Subcutaneous abdominal adipose tissue (tissue), 5 donors: ENCODE results near the gene CCR5AS.

Experiments
- H3K27ac ChIP-seq: one replicate; pipeline ENCODE4 v1.7.0; 2013; ENCODE audit warnings: low read depth, mild to moderate bottlenecking, inconsistent platforms, low read length, moderate library complexity
- H3K27me3 ChIP-seq, 5 donors: one replicate each; pipeline ENCODE4 v1.7.0; 2013; ENCODE audit warnings: low read length in 5 of 5, inconsistent platforms in 1 of 5; ENCODE audit not compliant: control insufficient read depth in 5 of 5, insufficient read depth in 4 of 5
- H3K36me3 ChIP-seq, 5 donors: one replicate each; pipeline ENCODE4 v1.7.0; 2013; ENCODE audit warnings: low read length in 5 of 5; ENCODE audit not compliant: control insufficient read depth in 5 of 5, insufficient read depth in 5 of 5
- H3K4me1 ChIP-seq, 5 donors: one replicate each; pipeline ENCODE4 v1.7.0; 2013; ENCODE audit warnings: low read length in 5 of 5, mild to moderate bottlenecking in 3 of 5, moderate library complexity in 1 of 5; ENCODE audit not compliant: control insufficient read depth in 5 of 5, insufficient read depth in 5 of 5
- H3K4me3 ChIP-seq, 5 donors: one replicate each; pipeline ENCODE4 v1.7.0; 2013; ENCODE audit warnings: low read length in 5 of 5, low read depth in 1 of 5
- H3K9ac ChIP-seq, 5 donors: one replicate each; pipeline ENCODE4 v1.7.0; 2013; ENCODE audit warnings: low read length in 5 of 5, mild to moderate bottlenecking in 4 of 5, moderate library complexity in 3 of 5
- H3K9me3 ChIP-seq, 5 donors: one replicate each; pipeline ENCODE4 v1.7.0; 2013; ENCODE audit warnings: low read length in 5 of 5; ENCODE audit not compliant: control insufficient read depth in 5 of 5
- donor health status: healthy.
- donor health status: healthy.
- donor health status: healthy.
- donor health status: healthy.
- donor health status: healthy.

CCR5AS gene

GRCh38 chr3:46370839-46371518, 35.9 kb downstream of the CCR5AS start, which contains the start of gene CCR5:
TSS of gene CCR5 (plus strand) at chr3:46370946. CDS start at chr3:46372903, 1,957 bp downstream.
- Histone ChIP-seq H3K36me3 (no peaks in the 10 kb centered on the region), H3K4me1 (peaks cover 0 to 6% (median 0%) of the 10 kb centered on the region in 5 donors), H3K27ac (no peak within 1 kb of the TSS), H3K9me3 (no peaks in the 10 kb centered on the region), H3K27me3 (peaks cover 0 to 6% (median 3%) of the 10 kb centered on the region in 5 donors), H3K9ac (no peak within 1 kb of the TSS), H3K4me3 (no peak within 1 kb of the TSS)

GRCh38 chr3:46369675-46370132, 37.2 kb downstream of the CCR5AS start:
- no peaks in the 10 kb centered on the region for H3K36me3 ChIP-seq
- no peak overlapping the region for H3K9ac ChIP-seq
- no peak overlapping the region for H3K4me3 ChIP-seq
- H3K27me3 ChIP-seq = peaks cover 0 to 4% (median 2%) of the 10 kb centered on the region in 5 donors
- no peak overlapping the region for H3K27ac ChIP-seq
- H3K4me1 ChIP-seq = peaks cover 0 to 6% (median 0%) of the 10 kb centered on the region in 5 donors
- H3K9me3 ChIP-seq = no peaks in the 10 kb centered on the region

- Histone ChIP-seq H3K27ac (no peak overlapping the region), H3K27me3 (peaks cover 0 to 4% (median 0%) of the 10 kb centered on the region in 5 donors), H3K4me3 (no peak overlapping the region), H3K9me3 (no peaks in the 10 kb centered on the region), H3K36me3 (no peaks in the 10 kb centered on the region), H3K9ac (no peak overlapping the region), H3K4me1 (peaks cover 0 to 6% (median 0%) of the 10 kb centered on the region in 5 donors)
Measured at GRCh38 chr3:46369151-46369550, 37.7 kb downstream of the CCR5AS start.

- Histone ChIP-seq H3K27me3 (peaks cover 0 to 4% (median 0%) of the 10 kb centered on the region in 5 donors), H3K9ac (no peak overlapping the region), H3K4me1 (peaks cover 0 to 6% (median 0%) of the 10 kb centered on the region in 5 donors), H3K36me3 (no peaks in the 10 kb centered on the region), H3K4me3 (no peak overlapping the region), H3K27ac (no peak overlapping the region), H3K9me3 (no peaks in the 10 kb centered on the region)
Measured at GRCh38 chr3:46368569-46368968, 38.3 kb downstream of the CCR5AS start.

GRCh38 chr3:46367811-46368210, 39.1 kb downstream of the CCR5AS start:
- Histone ChIP-seq H3K9me3 (no peaks in the 10 kb centered on the region), H3K4me1 (peaks cover 0 to 6% (median 0%) of the 10 kb centered on the region in 5 donors), H3K36me3 (no peaks in the 10 kb centered on the region), H3K27me3 (peaks cover 0 to 3% (median 0%) of the 10 kb centered on the region in 5 donors), H3K4me3 (no peak overlapping the region), H3K9ac (no peak overlapping the region), H3K27ac (no peak overlapping the region)

- H3K27me3 ChIP-seq = peaks cover 0 to 3% (median 0%) of the 10 kb centered on the region in 5 donors
- H3K4me1 ChIP-seq = peaks cover 0 to 17% (median 6%) of the 10 kb centered on the region in 5 donors
- no peaks in the 10 kb centered on the region for H3K9me3 ChIP-seq
- no peak overlapping the region for H3K27ac ChIP-seq
- H3K36me3 ChIP-seq = no peaks in the 10 kb centered on the region
- no peak overlapping the region for H3K4me3 ChIP-seq
- no peak overlapping the region for H3K9ac ChIP-seq
Measured at GRCh38 chr3:46365737-46366524, 40.9 kb downstream of the CCR5AS start.

GRCh38 chr3:46365041-46365440, 41.8 kb downstream of the CCR5AS start:
- H3K27ac ChIP-seq = no peak overlapping the region
- H3K4me1 ChIP-seq = peaks cover 0 to 24% (median 13%) of the 10 kb centered on the region in 5 donors
- H3K27me3 ChIP-seq = peaks cover 0 to 3% (median 0%) of the 10 kb centered on the region in 5 donors
- H3K9ac ChIP-seq = no peak overlapping the region
- no peak overlapping the region for H3K4me3 ChIP-seq
- H3K36me3 ChIP-seq = no peaks in the 10 kb centered on the region
- no peaks in the 10 kb centered on the region for H3K9me3 ChIP-seq

- no peak overlapping the region for H3K9ac ChIP-seq
- H3K4me3 ChIP-seq = no peak overlapping the region
- no peaks in the 10 kb centered on the region for H3K9me3 ChIP-seq
- H3K27ac ChIP-seq = no peak overlapping the region
- no peaks in the 10 kb centered on the region for H3K36me3 ChIP-seq
- peaks cover 0 to 28% (median 11%) of the 10 kb centered on the region in 5 donors for H3K4me1 ChIP-seq
- H3K27me3 ChIP-seq = peaks cover 0 to 3% (median 0%) of the 10 kb centered on the region in 5 donors
Measured at GRCh38 chr3:46361408-46362283, 45.2 kb downstream of the CCR5AS start.

GRCh38 chr3:46360907-46361306, 46.0 kb downstream of the CCR5AS start:
- Histone ChIP-seq H3K36me3 (no peaks in the 10 kb centered on the region), H3K27me3 (peaks cover 0 to 5% (median 0%) of the 10 kb centered on the region in 5 donors), H3K9me3 (no peaks in the 10 kb centered on the region), H3K9ac (no peak overlapping the region), H3K27ac (no peak overlapping the region), H3K4me3 (no peak overlapping the region), H3K4me1 (peaks cover 0 to 28% (median 11%) of the 10 kb centered on the region in 5 donors)
